Activated CD8-positive, alpha-beta T cell treated with anti-CD3 and anti-CD28 coated beads, Interleukin-2, amount 10 ng/mL, durations not matched to agents 7 days and 5 days (primary cell): Measurements from ENCODE around the gene ROCK2. TPM values are rescaled to one million over a fixed set of nuclear protein-coding genes. Genes with fewer than 3 reads are reported as not detected.

ENCODE experiments used
- ATAC-seq: fragments of 150-1000 bp; cut with Tn5 transposase; one replicate; pipeline ENCODE4 v1.10.0; 2021; ENCODE audit warnings: moderate library complexity
- CTCF ChIA-PET: fragments of 350-600 bp; sonication (Branson Sonifier 250); formaldehyde crosslinking; loops from one replicate; lab custom pipeline; 2021; ENCODE audit warnings: antibody characterized with exemption; lab: Charles Lee
- POLR2A ChIA-PET: fragments of 350-600 bp; sonication (Branson Sonifier 250); formaldehyde crosslinking; loops from one replicate; lab custom pipeline; 2021; ENCODE audit warnings: antibody characterized with exemption; lab: Charles Lee
- DNase-seq: peaks from one replicate; pipeline ENCODE4 v3.0.0-alpha.2; 2020
- H3K27ac Mint-ChIP-seq: one replicate; pipeline ENCODE4 v1.8.0; 2021; ENCODE audit warnings: mild to moderate bottlenecking, mixed read lengths
- H3K27me3 Mint-ChIP-seq: one replicate; pipeline ENCODE4 v1.8.0; 2021; ENCODE audit warnings: low read depth, mixed read lengths
- H3K36me3 Mint-ChIP-seq: one replicate; pipeline ENCODE4 v1.8.0; 2021; ENCODE audit warnings: low read depth, mixed read lengths
- H3K4me1 Mint-ChIP-seq: one replicate; pipeline ENCODE4 v1.8.0; 2021; ENCODE audit warnings: low read depth, mixed read lengths
- H3K4me3 Mint-ChIP-seq: one replicate; pipeline ENCODE4 v1.8.0; 2021; ENCODE audit warnings: mild to moderate bottlenecking, mixed read lengths
- H3K9me3 Mint-ChIP-seq: one replicate; pipeline ENCODE4 v1.8.0; 2022; ENCODE audit warnings: mixed read lengths; ENCODE audit not compliant: insufficient read depth
- total RNA-seq, 2 experiments: library from RNA; stranded (reverse); gene quantifications; one replicate each; pipeline ENCODE4 v1.2.3, GENCODE V29; 2021

ROCK2 gene
- total RNA-seq, 2 experiments from 2014 or later, result 14.0 to 14.6 TPM

- Mint-ChIP-seq H3K4me1 (peaks cover 22% of the 10 kb centered on the region), H3K27me3 (peaks cover 25% of the 10 kb centered on the region), H3K36me3 (peaks cover 2% of the 10 kb centered on the region), H3K27ac (no peak overlapping the region), H3K9me3 (no peaks in the 10 kb centered on the region), H3K4me3 (no peak overlapping the region)
- CTCF ChIA-PET, result interaction anchor here (0.9 to 1.5 kb wide), 2 partner anchors 196 to 214 kb away, joined by 3 to 5 read pairs; no protein-coding TSS in a partner anchor
- ATAC-seq (no peak), DNase-seq (no peak)
- POLR2A ChIA-PET, result no interaction called here
These were observed 1.6 kb upstream of the ROCK2 start for GRCh38 chr2:11346023-11346482.

DNA sequence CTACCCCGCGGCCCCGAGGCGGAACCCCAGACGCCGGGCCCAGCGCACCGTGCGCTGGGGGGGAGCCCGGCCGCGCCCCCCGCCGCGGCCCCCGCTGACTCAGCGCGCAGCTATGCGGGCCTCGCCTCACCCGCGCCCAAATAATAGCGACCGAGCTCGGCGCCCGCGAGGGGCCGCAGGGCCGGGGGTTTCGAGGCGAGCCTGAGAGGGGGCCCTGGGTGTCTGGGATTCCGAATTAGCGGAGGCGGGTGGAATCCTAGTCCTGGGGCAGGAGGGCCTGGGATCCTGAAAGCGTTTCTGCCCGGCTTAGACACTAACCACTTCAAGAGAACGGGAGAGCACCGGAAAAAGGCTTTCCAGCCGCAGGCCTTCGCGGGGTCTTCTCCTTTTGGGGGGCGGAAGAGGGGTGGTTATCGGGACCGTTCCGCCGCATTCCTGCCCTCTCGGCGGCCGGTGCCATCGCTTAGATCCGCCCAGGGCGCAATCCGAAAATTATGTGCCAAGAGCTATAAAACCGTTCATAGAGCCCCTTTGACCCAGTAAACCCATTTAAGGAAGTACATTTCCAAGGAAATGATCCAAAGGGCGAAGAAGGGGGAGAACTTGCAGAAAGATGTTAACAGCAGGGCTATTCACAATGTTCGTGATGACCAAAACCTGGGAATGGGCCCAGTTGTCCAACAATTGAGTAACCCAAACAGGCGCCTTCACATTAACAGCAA lies 681 bp upstream of the ROCK2 start:
- Mint-ChIP-seq H3K27ac (peak overlapping the region; percentile 60), H3K4me1 (peaks cover 24% of the 10 kb centered on the region), H3K4me3 (peak overlapping the region; percentile 71), H3K27me3 (peaks cover 23% of the 10 kb centered on the region), H3K36me3 (peaks cover 2% of the 10 kb centered on the region), H3K9me3 (no peaks in the 10 kb centered on the region)
- ATAC-seq, result peak; percentile 45
- POLR2A ChIA-PET, result interaction anchor here (1.2 kb wide), 1 partner anchor 213 kb away, joined by 3 read pairs; a partner anchor contains a TSS
- CTCF ChIA-PET, result interaction anchor here (0.9 to 1.5 kb wide), 4 partner anchors 121 to 238 kb away, joined by 3 to 5 read pairs (median 4); no protein-coding TSS in a partner anchor
- DNase-seq, result peak; percentile 25

- DNase-seq (peak; percentile 45), ATAC-seq (peak; percentile 42)
- H3K4me1 Mint-ChIP-seq, result peaks cover 24% of the 10 kb centered on the region
- H3K4me3 Mint-ChIP-seq, result peak overlapping the region; percentile 93
- H3K36me3 Mint-ChIP-seq, result peaks cover 2% of the 10 kb centered on the region
- POLR2A ChIA-PET, result interaction anchor here (0.8 to 1.2 kb wide), 3 partner anchors 183 to 211 kb away, joined by 3 to 4 read pairs (median 4); partner anchors contain the start of gene SLC66A3
- peak overlapping the region; percentile 88 for H3K27ac Mint-ChIP-seq
- H3K27me3 Mint-ChIP-seq, result peaks cover 17% of the 10 kb centered on the region
- CTCF ChIA-PET, result no interaction called here
- no peaks in the 10 kb centered on the region for H3K9me3 Mint-ChIP-seq
These were observed 640 bp downstream of the ROCK2 start for GRCh38 chr2:11343650-11344341.

- Mint-ChIP-seq H3K4me3 (peak overlapping the region; percentile 93), H3K4me1 (peaks cover 24% of the 10 kb centered on the region), H3K9me3 (no peaks in the 10 kb centered on the region), H3K27ac (peak overlapping the region; percentile 88), H3K36me3 (peaks cover 2% of the 10 kb centered on the region), H3K27me3 (peaks cover 13% of the 10 kb centered on the region)
- POLR2A ChIA-PET, result interaction anchor here (0.8 kb wide), 1 partner anchor 183 kb away, joined by 4 read pairs; no protein-coding TSS in a partner anchor
- no peak for ATAC-seq
- CTCF ChIA-PET, result no interaction called here
- DNase-seq, result no peak
These were observed 1.1 kb downstream of the ROCK2 start for GRCh38 chr2:11343368-11343649.

DNA sequence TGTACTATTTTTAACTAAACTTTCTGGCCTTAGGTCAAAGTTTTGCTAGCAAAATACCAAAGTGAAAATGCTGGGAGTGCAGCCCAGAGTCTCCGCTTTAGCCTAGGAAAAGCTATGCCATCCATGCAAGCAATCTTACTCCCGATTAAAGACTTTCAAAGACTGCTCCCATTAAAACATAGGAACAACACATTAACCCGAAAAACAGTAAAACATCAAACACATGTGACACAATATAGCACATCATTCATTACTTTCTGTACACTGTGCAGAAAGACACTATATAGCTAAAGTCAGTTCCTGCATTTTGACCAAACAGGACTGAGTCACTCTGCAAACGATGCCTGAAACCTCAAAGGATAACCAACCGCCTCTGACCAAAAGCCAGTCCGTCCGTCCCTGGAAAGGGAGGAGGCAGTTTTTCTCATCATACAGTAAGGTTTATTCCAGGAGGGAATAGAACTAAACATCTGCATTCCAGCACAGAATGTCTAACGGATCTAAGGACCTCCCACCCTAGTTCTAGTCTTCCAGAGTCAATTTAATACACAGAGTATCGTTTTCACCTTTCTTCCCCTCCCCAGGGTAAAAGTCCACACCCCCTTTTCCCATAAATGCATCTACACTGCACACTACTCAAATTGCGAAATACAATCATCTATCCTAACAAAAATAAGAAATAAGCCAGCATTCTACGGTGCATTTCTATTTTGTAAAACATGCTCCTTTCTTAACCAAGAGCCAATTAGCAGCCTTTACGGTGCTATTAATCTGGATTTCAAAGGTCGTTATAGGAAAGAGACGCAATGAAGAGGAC lies 1.7 kb downstream of the ROCK2 start:
- ChIA-PET CTCF (no interaction called here), POLR2A (no interaction called here)
- H3K4me1 Mint-ChIP-seq, result peaks cover 24% of the 10 kb centered on the region
- H3K4me3 Mint-ChIP-seq, result peak overlapping the region; percentile 93
- H3K36me3 Mint-ChIP-seq, result peaks cover 2% of the 10 kb centered on the region
- H3K27ac Mint-ChIP-seq, result peak overlapping the region; percentile 88
- H3K27me3 Mint-ChIP-seq, result peaks cover 8% of the 10 kb centered on the region
- ATAC-seq (no peak), DNase-seq (no peak)
- H3K9me3 Mint-ChIP-seq, result no peaks in the 10 kb centered on the region

GRCh38 chr2:11340717-11341116 lies 3.7 kb downstream of the ROCK2 start:
- ATAC-seq (no peak), DNase-seq (no peak)
- no peaks in the 10 kb centered on the region for H3K9me3 Mint-ChIP-seq
- H3K27me3 Mint-ChIP-seq, result no peaks in the 10 kb centered on the region
- CTCF ChIA-PET, result no interaction called here
- H3K27ac Mint-ChIP-seq, result no peak overlapping the region
- peaks cover 2% of the 10 kb centered on the region for H3K36me3 Mint-ChIP-seq
- peaks cover 24% of the 10 kb centered on the region for H3K4me1 Mint-ChIP-seq
- no peak overlapping the region for H3K4me3 Mint-ChIP-seq
- POLR2A ChIA-PET, result no interaction called here

GRCh38 chr2:11339508-11340083 lies 4.8 kb downstream of the ROCK2 start:
- Mint-ChIP-seq H3K4me3 (no peak overlapping the region), H3K36me3 (peaks cover 2% of the 10 kb centered on the region), H3K4me1 (peaks cover 20% of the 10 kb centered on the region), H3K27ac (no peak overlapping the region), H3K27me3 (no peaks in the 10 kb centered on the region), H3K9me3 (no peaks in the 10 kb centered on the region)
- CTCF ChIA-PET, result no interaction called here
- POLR2A ChIA-PET, result no interaction called here
- DNase-seq (no peak), ATAC-seq (no peak)

GRCh38 chr2:11338580-11338979 lies 5.9 kb downstream of the ROCK2 start:
- no peak overlapping the region for H3K27ac Mint-ChIP-seq
- no peaks in the 10 kb centered on the region for H3K27me3 Mint-ChIP-seq
- CTCF ChIA-PET, result no interaction called here
- no peak overlapping the region for H3K4me3 Mint-ChIP-seq
- peaks cover 20% of the 10 kb centered on the region for H3K4me1 Mint-ChIP-seq
- DNase-seq, result no peak
- no peaks in the 10 kb centered on the region for H3K9me3 Mint-ChIP-seq
- ATAC-seq, result no peak
- POLR2A ChIA-PET, result no interaction called here
- H3K36me3 Mint-ChIP-seq, result peaks cover 1% of the 10 kb centered on the region

DNA sequence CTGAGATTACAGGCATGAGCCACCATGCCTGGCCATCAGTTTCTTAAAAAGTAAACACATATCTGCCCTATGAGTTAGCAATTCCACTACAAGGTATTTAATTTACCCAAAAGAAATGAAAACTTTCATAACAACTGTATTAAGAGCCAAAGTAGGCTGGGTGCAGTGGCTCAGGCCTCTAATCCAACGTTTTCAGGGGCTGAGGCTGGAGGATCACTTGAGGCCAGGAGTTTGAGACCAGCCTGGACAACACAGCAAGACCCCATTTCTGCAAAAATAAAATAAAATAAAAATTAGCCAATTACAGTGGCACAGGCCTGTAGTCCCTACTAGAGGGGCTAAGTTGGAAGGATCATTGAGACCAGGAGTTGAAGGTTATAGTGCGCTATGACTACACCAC lies 6.5 kb downstream of the ROCK2 start:
- H3K36me3 Mint-ChIP-seq, result no peaks in the 10 kb centered on the region
- ChIA-PET CTCF (no interaction called here), POLR2A (no interaction called here)
- no peak overlapping the region for H3K4me3 Mint-ChIP-seq
- DNase-seq (no peak), ATAC-seq (no peak)
- H3K4me1 Mint-ChIP-seq, result peaks cover 16% of the 10 kb centered on the region
- no peaks in the 10 kb centered on the region for H3K9me3 Mint-ChIP-seq
- no peaks in the 10 kb centered on the region for H3K27me3 Mint-ChIP-seq
- no peak overlapping the region for H3K27ac Mint-ChIP-seq

- ChIA-PET CTCF (interaction anchor here (2.0 kb wide), 1 partner anchor 16 kb away, joined by 4 read pairs; no protein-coding TSS in a partner anchor), POLR2A (no interaction called here)
- Mint-ChIP-seq H3K4me1 (peaks cover 5% of the 10 kb centered on the region), H3K27me3 (no peaks in the 10 kb centered on the region), H3K9me3 (no peaks in the 10 kb centered on the region), H3K4me3 (no peak overlapping the region), H3K36me3 (peaks cover 5% of the 10 kb centered on the region), H3K27ac (no peak overlapping the region)
- no peak for DNase-seq
- no peak for ATAC-seq
These were observed 8.2 kb downstream of the ROCK2 start for GRCh38 chr2:11336189-11336588.

DNA sequence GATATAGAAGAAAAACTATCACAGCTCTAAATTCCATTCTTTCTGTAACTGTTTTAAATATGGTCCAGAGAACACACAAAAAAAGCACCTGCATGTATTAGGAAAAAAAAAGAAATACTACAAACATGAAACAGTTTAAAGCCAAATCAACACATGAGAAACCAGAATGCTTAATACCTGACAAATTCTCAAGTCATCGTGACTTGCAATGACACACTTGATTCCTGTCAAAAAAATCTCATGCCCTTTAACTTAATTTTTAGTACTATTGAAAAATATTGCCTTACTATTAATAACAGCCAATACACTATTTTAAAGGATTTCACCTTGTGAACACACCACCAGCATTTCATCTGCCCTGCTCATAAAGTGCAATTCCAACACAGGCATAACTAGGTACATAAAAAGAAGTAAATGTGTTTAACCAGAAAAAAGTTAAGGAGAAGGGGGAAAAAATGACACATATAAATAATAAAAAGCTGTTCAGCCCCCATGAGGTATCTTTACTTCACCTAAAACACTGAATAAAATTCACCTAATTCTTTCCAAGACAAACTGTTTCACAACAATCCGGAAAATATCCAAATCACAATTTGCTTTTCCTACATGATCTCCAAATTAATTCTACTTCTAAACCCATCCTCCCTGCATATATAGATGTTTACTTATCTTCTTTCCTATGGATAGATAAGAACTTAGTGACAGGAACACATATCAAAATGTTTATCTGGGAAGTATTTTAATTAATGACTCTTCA lies 10.8 kb downstream of the ROCK2 start:
- H3K27me3 Mint-ChIP-seq, result no peaks in the 10 kb centered on the region
- H3K9me3 Mint-ChIP-seq, result no peaks in the 10 kb centered on the region
- no peak overlapping the region for H3K4me3 Mint-ChIP-seq
- ATAC-seq (no peak), DNase-seq (no peak)
- CTCF ChIA-PET, result interaction anchor here (1.0 kb wide), 1 partner anchor 14 kb away, joined by 3 read pairs; no protein-coding TSS in a partner anchor
- H3K4me1 Mint-ChIP-seq, result peaks cover 4% of the 10 kb centered on the region
- POLR2A ChIA-PET, result no interaction called here
- H3K27ac Mint-ChIP-seq, result no peak overlapping the region
- peaks cover 5% of the 10 kb centered on the region for H3K36me3 Mint-ChIP-seq
